ENCODE measurements around the gene PGGHG.
"Not testable (repeated sequence)": the region's sequence is repeated elsewhere in the genome, so short reads cannot be mapped to it uniquely, and the experiment has no call there.

PGGHG gene

DNA sequence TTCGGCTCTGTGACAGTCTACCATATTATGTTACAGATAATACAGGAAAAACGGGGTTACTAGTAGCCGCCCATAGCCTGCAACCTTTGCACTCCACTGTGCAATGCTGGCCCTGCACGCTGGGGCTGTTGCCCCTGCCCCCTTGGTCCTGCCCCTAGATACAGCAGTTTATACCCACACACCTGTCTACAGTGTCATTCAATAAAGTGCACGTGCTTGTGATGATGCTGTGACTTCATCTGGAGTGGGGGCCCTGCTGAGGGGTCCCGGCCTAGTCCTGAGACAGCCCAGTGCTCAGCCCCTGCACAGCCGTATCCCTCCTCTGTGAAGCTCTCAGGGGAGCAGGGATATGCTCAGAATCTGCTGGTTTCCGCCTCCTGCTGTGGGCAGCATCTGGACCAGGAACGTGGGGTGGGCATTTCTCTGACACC, 26.1 kb downstream of the PGGHG start:
- Histone ChIP-seq H3K9ac (ENCODE audit: low read length in 5 of 5) (peak overlapping the region in 2 of 5 donors; percentile 56 to 59), H3K9me3 (ENCODE audit: control insufficient read depth in 5 of 5, low read length in 5 of 5) (no peaks in the 10 kb centered on the region), H3K4me3 (ENCODE audit: low read depth in 1 of 5, low read length in 5 of 5) (peak overlapping the region; percentile 12 to 87 (median 66)), H3K27ac (ENCODE audit: low read depth, low read length) (peak overlapping the region; percentile 67), H3K4me1 (ENCODE audit: control insufficient read depth in 5 of 5, insufficient read depth in 5 of 5, low read length in 5 of 5) (peaks cover 0 to 59% (median 47%) of the 10 kb centered on the region in 5 donors), H3K36me3 (ENCODE audit: control insufficient read depth in 5 of 5, insufficient read depth in 5 of 5, low read length in 5 of 5) (peaks cover 0 to 2% (median 0%) of the 10 kb centered on the region in 5 donors), H3K27me3 (ENCODE audit: control insufficient read depth in 5 of 5, insufficient read depth in 4 of 5, low read length in 5 of 5) (peaks cover 0 to 27% (median 7%) of the 10 kb centered on the region in 5 donors)

DNA sequence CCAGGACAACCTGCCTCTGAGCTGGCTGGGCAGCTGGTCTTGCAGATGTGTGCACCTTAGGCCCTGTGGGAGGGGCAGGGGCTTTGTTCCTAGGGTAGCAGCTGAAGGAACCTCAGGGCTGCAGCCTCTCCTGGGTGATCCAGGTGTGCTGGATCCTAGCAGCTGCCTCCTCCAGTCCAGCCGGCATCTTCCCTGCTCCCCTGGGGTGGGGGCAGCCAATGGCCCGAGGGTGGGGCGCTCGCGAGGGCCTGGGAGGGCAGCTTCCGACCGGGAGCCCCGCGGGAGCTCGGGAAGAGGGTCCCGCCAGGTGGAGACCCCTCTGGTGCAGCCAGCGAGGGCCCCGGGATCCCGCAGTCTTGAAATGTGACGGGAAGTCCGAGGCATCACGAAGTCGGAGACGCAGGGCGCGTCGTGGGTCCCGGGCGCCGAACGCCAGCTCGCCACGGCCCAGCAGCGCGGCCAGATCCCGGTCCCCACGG, 26.6 kb downstream of the PGGHG start:
- H3K4me3 ChIP-seq (ENCODE audit: low read depth in 1 of 5, low read length in 5 of 5) = peak overlapping the region; percentile 12 to 87 (median 66)

DNA sequence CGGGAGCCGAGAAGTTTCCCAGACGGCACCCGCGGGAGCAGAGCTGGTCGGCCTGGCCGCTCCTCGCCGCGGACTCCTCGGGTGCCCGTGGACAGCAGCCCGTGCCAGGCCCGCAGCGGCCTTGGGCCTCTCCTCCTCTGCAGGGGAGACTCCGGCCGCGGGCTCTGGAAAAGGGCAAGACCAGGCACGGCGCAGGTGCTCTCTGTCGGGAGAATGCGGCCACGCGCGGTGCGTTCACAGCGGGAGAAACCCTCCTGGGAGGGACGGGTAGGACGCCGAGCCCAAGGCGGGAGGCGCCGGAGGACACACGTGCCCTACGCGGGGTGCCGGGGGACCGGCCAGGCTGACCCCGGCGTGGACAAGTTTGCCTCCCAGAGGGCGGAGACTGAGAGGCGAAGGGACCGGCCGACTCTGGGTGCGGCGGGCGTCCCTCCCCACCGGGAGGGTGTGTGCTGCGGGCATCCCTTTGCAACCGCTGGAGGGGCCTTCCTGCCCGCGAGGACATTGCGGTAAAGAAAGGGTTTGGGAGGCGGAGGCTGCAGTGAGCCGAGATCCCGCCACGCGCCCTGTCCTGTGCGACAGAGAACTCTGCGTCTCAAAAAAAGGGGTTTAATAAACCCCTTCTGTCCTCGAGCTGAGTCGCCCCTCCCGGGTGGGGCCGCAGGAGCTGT, 27.2 kb downstream of the PGGHG start:
- Histone ChIP-seq H3K9ac (ENCODE audit: low read length in 5 of 5) (peak overlapping the region in 3 of 5 donors; percentile 11 to 59 (median 56)), H3K4me1 (ENCODE audit: control insufficient read depth in 5 of 5, insufficient read depth in 5 of 5, low read length in 5 of 5) (peaks cover 0 to 67% (median 51%) of the 10 kb centered on the region in 5 donors), H3K36me3 (ENCODE audit: control insufficient read depth in 5 of 5, insufficient read depth in 5 of 5, low read length in 5 of 5) (peaks cover 0 to 2% (median 0%) of the 10 kb centered on the region in 5 donors), H3K4me3 (ENCODE audit: low read depth in 1 of 5, low read length in 5 of 5) (peak overlapping the region in 4 of 5 donors; percentile 40 to 87 (median 66)), H3K27ac (ENCODE audit: low read depth, low read length) (peak overlapping the region; percentile 67), H3K27me3 (ENCODE audit: control insufficient read depth in 5 of 5, insufficient read depth in 4 of 5, low read length in 5 of 5) (peaks cover 0 to 27% (median 7%) of the 10 kb centered on the region in 5 donors), H3K9me3 (ENCODE audit: control insufficient read depth in 5 of 5, low read length in 5 of 5) (no peaks in the 10 kb centered on the region)

More for the DNA sequence above, 26.6 kb downstream of the PGGHG start:
- Histone ChIP-seq H3K36me3 (ENCODE audit: control insufficient read depth in 5 of 5, insufficient read depth in 5 of 5, low read length in 5 of 5) (peaks cover 0 to 2% (median 0%) of the 10 kb centered on the region in 5 donors), H3K4me1 (ENCODE audit: control insufficient read depth in 5 of 5, insufficient read depth in 5 of 5, low read length in 5 of 5) (peaks cover 0 to 62% (median 47%) of the 10 kb centered on the region in 5 donors), H3K27me3 (ENCODE audit: control insufficient read depth in 5 of 5, insufficient read depth in 4 of 5, low read length in 5 of 5) (peaks cover 0 to 27% (median 7%) of the 10 kb centered on the region in 5 donors), H3K9me3 (ENCODE audit: control insufficient read depth in 5 of 5, low read length in 5 of 5) (no peaks in the 10 kb centered on the region), H3K27ac (ENCODE audit: low read depth, low read length) (peak overlapping the region; percentile 67), H3K9ac (ENCODE audit: low read length in 5 of 5) (peak overlapping the region in 3 of 5 donors; percentile 11 to 59 (median 56))

DNA sequence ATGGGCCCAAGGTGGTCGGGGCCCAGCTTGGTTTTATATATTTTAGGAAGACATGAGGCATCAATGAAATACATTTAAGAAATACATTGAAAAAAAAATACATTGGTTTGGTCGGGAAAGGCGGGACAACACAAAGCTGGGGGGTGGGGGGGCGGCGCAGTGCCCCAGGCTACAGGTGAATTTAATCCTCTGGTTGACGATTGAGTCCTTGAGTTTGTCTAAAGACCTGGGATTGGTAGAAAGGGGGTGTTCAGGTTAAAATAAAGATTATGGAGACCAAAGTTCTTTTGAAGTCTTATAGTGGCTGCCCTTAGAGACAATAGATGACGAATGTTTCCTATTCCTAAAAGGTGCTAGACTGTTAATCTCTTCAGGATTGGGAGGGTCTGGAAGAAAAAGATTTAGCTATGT, 28.0 kb downstream of the PGGHG start:
- H3K4me1 ChIP-seq (ENCODE audit: control insufficient read depth in 5 of 5, insufficient read depth in 5 of 5, low read length in 5 of 5) = peaks cover 0 to 63% (median 48%) of the 10 kb centered on the region in 5 donors
- H3K9ac ChIP-seq (ENCODE audit: low read length in 5 of 5) = peak overlapping the region in 1 of 5 donors; percentile 39
- H3K4me3 ChIP-seq (ENCODE audit: low read depth in 1 of 5, low read length in 5 of 5) = peak overlapping the region in 3 of 5 donors; percentile 63 to 87 (median 68)
- peak overlapping the region; percentile 67 for H3K27ac ChIP-seq (ENCODE audit: low read depth, low read length)
- no peaks in the 10 kb centered on the region for H3K9me3 ChIP-seq (ENCODE audit: control insufficient read depth in 5 of 5, low read length in 5 of 5)
- H3K36me3 ChIP-seq (ENCODE audit: control insufficient read depth in 5 of 5, insufficient read depth in 5 of 5, low read length in 5 of 5) = peaks cover 0 to 2% (median 0%) of the 10 kb centered on the region in 5 donors
- peaks cover 0 to 27% (median 7%) of the 10 kb centered on the region in 5 donors for H3K27me3 ChIP-seq (ENCODE audit: control insufficient read depth in 5 of 5, insufficient read depth in 4 of 5, low read length in 5 of 5)

DNA sequence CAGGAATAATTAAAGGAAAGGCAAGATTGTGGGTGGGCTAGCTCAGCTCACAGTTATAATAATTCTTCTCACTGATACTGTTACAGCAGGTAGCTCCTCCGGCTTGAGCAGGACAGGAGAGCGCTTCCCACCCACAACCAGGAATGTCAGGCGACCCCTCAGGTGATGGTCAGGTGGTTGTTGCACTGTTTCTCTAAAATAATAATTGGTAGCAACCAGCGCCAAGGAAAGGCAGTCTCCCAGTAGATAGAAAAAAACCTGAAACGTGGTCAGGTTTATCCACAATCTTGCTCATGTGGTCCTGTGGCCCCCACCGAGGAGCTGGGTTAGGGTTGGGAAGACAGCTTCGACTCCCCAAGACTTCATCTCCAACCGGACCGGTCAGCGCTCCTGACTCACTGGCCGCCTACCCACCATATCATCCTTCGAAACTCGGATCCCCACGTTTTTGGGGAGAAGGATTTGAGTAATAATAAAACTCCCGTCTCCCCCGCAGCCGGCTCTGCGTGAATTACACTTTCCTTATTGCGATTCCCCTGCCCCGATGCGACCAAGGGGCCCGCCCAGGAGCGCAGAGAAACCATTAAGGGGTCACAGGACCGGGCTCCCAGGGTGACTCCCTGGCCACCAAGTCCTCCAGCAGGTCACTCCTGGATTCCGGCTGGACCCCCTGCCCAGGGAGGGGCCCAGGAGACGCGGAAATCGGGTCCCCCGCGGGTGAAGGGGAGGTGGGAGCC, 28.9 kb downstream of the PGGHG start:
- Histone ChIP-seq H3K4me3 (ENCODE audit: low read depth in 1 of 5, low read length in 5 of 5) (peak overlapping the region; percentile 21 to 47 (median 44)), H3K9ac (ENCODE audit: low read length in 5 of 5) (peak overlapping the region in 1 of 5 donors; percentile 28), H3K27me3 (ENCODE audit: control insufficient read depth in 5 of 5, insufficient read depth in 4 of 5, low read length in 5 of 5) (peaks cover 0 to 24% (median 7%) of the 10 kb centered on the region in 5 donors), H3K27ac (ENCODE audit: low read depth, low read length) (peak overlapping the region; percentile 67), H3K4me1 (ENCODE audit: control insufficient read depth in 5 of 5, insufficient read depth in 5 of 5, low read length in 5 of 5) (peaks cover 0 to 54% (median 38%) of the 10 kb centered on the region in 5 donors)
- H3K36me3 ChIP-seq (ENCODE audit: control insufficient read depth in 5 of 5, insufficient read depth in 5 of 5, low read length in 5 of 5); H3K9me3 ChIP-seq (ENCODE audit: control insufficient read depth in 5 of 5, low read length in 5 of 5): not testable (repeated sequence)

DNA sequence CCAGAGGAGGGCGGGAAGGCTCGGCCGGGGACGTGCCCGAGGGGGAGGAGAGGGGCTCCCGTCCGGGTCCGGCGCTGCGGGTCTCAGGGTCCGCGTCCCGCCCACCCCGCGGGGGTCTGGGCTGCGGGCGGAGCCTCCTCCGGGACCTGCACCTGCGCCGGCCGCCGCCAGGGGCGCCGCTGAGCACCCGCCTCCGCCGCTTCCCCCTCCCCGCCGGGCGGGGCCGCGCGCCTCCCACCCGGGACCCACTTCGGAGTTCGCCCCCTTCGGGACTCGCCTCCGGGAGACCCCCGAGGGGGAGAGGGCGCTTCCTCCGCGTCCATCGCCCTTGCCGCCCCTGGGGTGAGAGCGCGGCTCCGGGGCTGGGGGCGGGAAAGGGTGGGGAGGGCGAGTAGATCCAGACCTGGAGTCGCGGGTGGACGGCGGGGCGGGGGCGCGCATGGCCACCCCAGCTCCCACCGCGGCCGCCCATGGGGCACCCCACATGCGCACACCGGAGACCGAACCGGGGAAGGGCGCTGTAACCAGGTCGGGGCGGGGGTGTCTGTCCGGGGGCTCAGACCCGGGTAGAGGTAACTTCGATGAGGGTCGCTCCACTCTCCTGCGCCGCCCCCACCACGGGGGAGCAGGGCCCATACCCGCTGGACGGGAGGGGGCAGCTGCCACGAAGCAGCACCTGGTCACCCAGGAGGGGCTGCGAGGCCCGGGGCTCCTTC, 29.6 kb downstream of the PGGHG start:
- Histone ChIP-seq H3K4me3 (ENCODE audit: low read depth in 1 of 5, low read length in 5 of 5) (peak overlapping the region in 4 of 5 donors; percentile 85 to 92 (median 89)), H3K4me1 (ENCODE audit: control insufficient read depth in 5 of 5, insufficient read depth in 5 of 5, low read length in 5 of 5) (peaks cover 0 to 47% (median 31%) of the 10 kb centered on the region in 5 donors), H3K27me3 (ENCODE audit: control insufficient read depth in 5 of 5, insufficient read depth in 4 of 5, low read length in 5 of 5) (peaks cover 0 to 24% (median 7%) of the 10 kb centered on the region in 5 donors), H3K9ac (ENCODE audit: low read length in 5 of 5) (peak overlapping the region in 2 of 5 donors; percentile 20 to 84)
- H3K27ac ChIP-seq (ENCODE audit: low read depth, low read length); H3K36me3 ChIP-seq (ENCODE audit: control insufficient read depth in 5 of 5, insufficient read depth in 5 of 5, low read length in 5 of 5); H3K9me3 ChIP-seq (ENCODE audit: control insufficient read depth in 5 of 5, low read length in 5 of 5): not testable (repeated sequence)

DNA sequence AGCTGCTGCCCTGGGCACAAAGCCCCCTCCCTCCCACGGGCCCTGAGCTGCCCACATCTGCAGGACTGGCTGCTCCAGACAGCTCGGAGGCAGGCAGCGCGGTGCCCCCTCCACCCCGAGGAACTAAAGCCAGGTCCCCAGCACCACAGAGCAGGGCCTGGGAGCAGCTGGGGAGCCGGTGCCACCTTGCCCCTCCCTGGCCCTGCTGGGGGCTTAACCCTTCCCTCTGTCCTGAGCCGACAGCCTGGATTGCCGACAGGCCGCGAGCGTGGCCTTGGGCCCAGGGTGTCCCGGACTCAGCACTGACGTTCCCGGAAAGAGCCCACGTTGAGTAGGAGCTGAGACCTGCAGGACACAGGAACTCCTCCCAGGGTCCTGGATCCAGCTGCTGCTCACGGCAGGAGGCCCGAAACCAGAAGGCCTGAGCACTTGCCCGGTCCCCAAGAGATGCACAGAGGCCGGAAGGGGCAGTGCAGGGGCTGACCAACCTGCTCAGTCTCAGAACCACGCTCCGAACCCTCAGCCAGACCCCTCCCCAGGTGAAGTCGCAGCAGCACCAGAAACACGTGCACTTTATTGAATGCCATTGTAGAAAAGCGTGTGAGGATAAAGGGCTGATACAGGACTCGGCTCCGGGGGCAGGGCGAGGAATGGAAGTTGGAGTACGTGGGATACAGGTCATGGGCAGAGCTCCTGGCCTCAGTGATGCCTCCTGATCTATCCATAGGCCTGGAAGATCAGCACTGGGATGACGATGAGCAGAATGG, 30.4 kb downstream of the PGGHG start:
- Histone ChIP-seq H3K9ac (ENCODE audit: low read length in 5 of 5) (peak overlapping the region in 4 of 5 donors; percentile 82 to 85 (median 84)), H3K4me3 (ENCODE audit: low read depth in 1 of 5, low read length in 5 of 5) (peak overlapping the region; percentile 80 to 92 (median 86)), H3K4me1 (ENCODE audit: control insufficient read depth in 5 of 5, insufficient read depth in 5 of 5, low read length in 5 of 5) (peaks cover 0 to 48% (median 32%) of the 10 kb centered on the region in 5 donors), H3K27me3 (ENCODE audit: control insufficient read depth in 5 of 5, insufficient read depth in 4 of 5, low read length in 5 of 5) (peaks cover 0 to 21% (median 7%) of the 10 kb centered on the region in 5 donors), H3K27ac (ENCODE audit: low read depth, low read length) (peak overlapping the region; percentile 86)
- not testable (repeated sequence) for H3K36me3 ChIP-seq (ENCODE audit: control insufficient read depth in 5 of 5, insufficient read depth in 5 of 5, low read length in 5 of 5); H3K9me3 ChIP-seq (ENCODE audit: control insufficient read depth in 5 of 5, low read length in 5 of 5)

DNA sequence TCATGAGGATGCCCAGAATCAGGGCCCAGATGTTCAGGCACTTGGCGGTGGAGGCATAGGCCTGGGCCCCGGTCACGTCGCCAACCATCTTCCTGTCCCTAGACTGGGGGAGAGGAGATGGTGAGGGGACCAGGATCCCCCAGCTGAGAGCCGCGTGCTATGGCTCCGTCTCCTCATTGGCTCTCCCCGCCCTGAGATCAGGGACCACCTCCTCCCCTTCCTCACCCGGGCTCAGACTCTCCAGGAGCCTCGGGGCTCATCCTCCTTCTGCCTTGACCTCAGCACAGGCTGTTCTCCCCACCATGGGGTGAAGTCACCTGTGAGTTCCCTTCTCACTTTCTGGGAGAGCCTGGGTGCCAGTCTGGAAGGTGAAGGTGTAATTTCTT, 31.0 kb downstream of the PGGHG start:
- H3K9ac ChIP-seq (ENCODE audit: low read length in 5 of 5) = peak overlapping the region in 4 of 5 donors; percentile 82 to 88 (median 84)
- H3K4me3 ChIP-seq (ENCODE audit: low read depth in 1 of 5, low read length in 5 of 5) = peak overlapping the region; percentile 80 to 92 (median 86)
- not testable (repeated sequence) for H3K9me3 ChIP-seq (ENCODE audit: control insufficient read depth in 5 of 5, low read length in 5 of 5); H3K36me3 ChIP-seq (ENCODE audit: control insufficient read depth in 5 of 5, insufficient read depth in 5 of 5, low read length in 5 of 5)
- peaks cover 0 to 52% (median 36%) of the 10 kb centered on the region in 5 donors for H3K4me1 ChIP-seq (ENCODE audit: control insufficient read depth in 5 of 5, insufficient read depth in 5 of 5, low read length in 5 of 5)
- H3K27ac ChIP-seq (ENCODE audit: low read depth, low read length) = peak overlapping the region; percentile 86
- H3K27me3 ChIP-seq (ENCODE audit: control insufficient read depth in 5 of 5, insufficient read depth in 4 of 5, low read length in 5 of 5) = peaks cover 0 to 21% (median 7%) of the 10 kb centered on the region in 5 donors

DNA sequence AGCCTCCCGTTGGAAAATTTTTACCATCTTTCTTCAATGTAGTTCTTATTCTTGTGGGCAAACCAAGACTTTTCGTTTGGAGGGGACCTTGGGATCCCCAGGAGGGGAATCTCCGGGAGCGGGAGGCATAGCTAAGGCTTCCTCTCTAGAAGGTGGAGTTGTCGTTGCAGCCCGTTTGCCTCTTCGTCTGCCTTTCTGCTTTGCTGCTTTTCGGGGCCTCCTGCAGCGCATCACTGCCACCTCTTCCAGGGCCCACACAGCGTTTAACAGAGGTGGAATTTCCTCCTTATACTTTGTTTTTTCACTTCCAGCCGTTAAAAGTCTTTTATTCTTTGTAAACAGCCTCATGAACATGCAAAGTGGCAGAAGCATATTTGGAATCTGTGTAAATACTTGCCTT, 35.2 kb downstream of the PGGHG start:
- Histone ChIP-seq H3K9me3 (ENCODE audit: control insufficient read depth in 5 of 5, low read length in 5 of 5) (no peaks in the 10 kb centered on the region), H3K4me3 (ENCODE audit: low read depth in 1 of 5, low read length in 5 of 5) (no peak overlapping the region), H3K9ac (ENCODE audit: low read length in 5 of 5) (no peak overlapping the region), H3K4me1 (ENCODE audit: control insufficient read depth in 5 of 5, insufficient read depth in 5 of 5, low read length in 5 of 5) (peaks cover 3 to 50% (median 38%) of the 10 kb centered on the region in 5 donors), H3K27ac (ENCODE audit: low read depth, low read length) (no peak overlapping the region), H3K27me3 (ENCODE audit: control insufficient read depth in 5 of 5, insufficient read depth in 4 of 5, low read length in 5 of 5) (no peaks in the 10 kb centered on the region), H3K36me3 (ENCODE audit: control insufficient read depth in 5 of 5, insufficient read depth in 5 of 5, low read length in 5 of 5) (peaks cover 0 to 2% (median 0%) of the 10 kb centered on the region in 5 donors)

Measured in subcutaneous abdominal adipose tissue (tissue), 5 donors.